Measurements from ENCODE around the gene DNAH7.

The DNAH7 gene

GRCh38 chr2:195857132-195857531 lies 211.5 kb downstream of the DNAH7 start:
- DNase-seq, result no peak

GRCh38 chr2:195850764-195851163 lies 217.9 kb downstream of the DNAH7 start:
- DNase-seq, result no peak

- DNase-seq, result no peak
Observed at GRCh38 chr2:195848119-195848899, 220.3 kb downstream of the DNAH7 start.

- no peak for DNase-seq
Observed at GRCh38 chr2:195842932-195843331, 225.7 kb downstream of the DNAH7 start.

- DNase-seq, result no peak
Observed at GRCh38 chr2:195838002-195838401, 230.6 kb downstream of the DNAH7 start.

- DNase-seq, result no peak
Observed at GRCh38 chr2:195836002-195836401, 232.6 kb downstream of the DNAH7 start.

- no peak for DNase-seq
Observed at GRCh38 chr2:195834836-195835235, 233.8 kb downstream of the DNAH7 start.

- DNase-seq, result no peak
Observed at GRCh38 chr2:195830968-195831950, 237.4 kb downstream of the DNAH7 start.

- DNase-seq, result no peak
Observed at GRCh38 chr2:195824478-195824877, 244.2 kb downstream of the DNAH7 start.

GRCh38 chr2:195823206-195823605 lies 245.4 kb downstream of the DNAH7 start:
- DNase-seq, result no peak

- no peak for DNase-seq
Observed at GRCh38 chr2:195821566-195821932, 247.1 kb downstream of the DNAH7 start.

GRCh38 chr2:195820867-195821565 lies 247.6 kb downstream of the DNAH7 start:
- DNase-seq, result no peak

GRCh38 chr2:195820373-195820772 lies 248.3 kb downstream of the DNAH7 start:
- no peak for DNase-seq

- no peak for DNase-seq
Observed at GRCh38 chr2:195819276-195819675, 249.4 kb downstream of the DNAH7 start.

GRCh38 chr2:195818526-195818925 lies 250.1 kb downstream of the DNAH7 start:
- no peak for DNase-seq

GRCh38 chr2:195818106-195818505 lies 250.5 kb downstream of the DNAH7 start:
- DNase-seq, result no peak

GRCh38 chr2:195815083-195815482 lies 253.6 kb downstream of the DNAH7 start:
- no peak for DNase-seq

- no peak for DNase-seq
Observed at GRCh38 chr2:195813421-195813820, 255.2 kb downstream of the DNAH7 start.

GRCh38 chr2:195810340-195811098 lies 258.1 kb downstream of the DNAH7 start:
- no peak for DNase-seq

- no peak for DNase-seq
Observed at GRCh38 chr2:195808189-195808588, 260.4 kb downstream of the DNAH7 start.

- no peak for DNase-seq
Observed at GRCh38 chr2:195805283-195805976, 263.2 kb downstream of the DNAH7 start.

- no peak for DNase-seq
Observed at GRCh38 chr2:195795879-195796278, 272.8 kb downstream of the DNAH7 start.

Measured in stimulated activated CD4-positive, alpha-beta T cell treated with anti-CD3 and anti-CD28 coated beads, Interleukin-4, amount 100 ng/mL, for 4 hours (primary cell).